Measurements from ENCODE around the gene RNF112.
A peak's percentile ranks its signal among the peaks of the same experiment; 100 is the strongest.

Gene RNF112

DNA sequence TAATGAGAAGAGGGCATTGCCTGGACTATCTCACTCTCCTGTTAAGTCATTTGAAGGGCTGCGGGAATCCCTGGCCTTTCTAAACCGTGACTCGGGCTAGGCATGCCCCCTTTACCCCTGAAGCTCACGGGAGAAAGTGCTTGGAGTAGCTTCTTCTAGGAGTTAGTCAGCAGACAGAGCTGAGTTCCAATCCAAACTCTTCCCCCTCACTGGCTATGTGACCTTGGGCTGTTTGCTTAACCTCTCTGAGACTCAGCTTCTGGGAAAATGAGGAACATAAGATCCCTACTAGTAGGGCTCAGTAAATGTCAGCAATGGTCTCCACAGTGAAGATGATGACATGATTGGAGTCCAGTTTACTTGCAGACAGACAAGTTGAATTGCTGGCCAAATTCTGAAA is 42.8 kb upstream of the RNF112 start:
- Mint-ChIP-seq H3K27ac (no peak overlapping the region), H3K4me1 (peaks cover 44% of the 10 kb centered on the region), H3K9me3 (no peaks in the 10 kb centered on the region), H3K4me3 (no peak overlapping the region), H3K27me3 (ENCODE audit: low read depth, poor library complexity) (no peaks in the 10 kb centered on the region), H3K36me3 (ENCODE audit: low read depth) (no peaks in the 10 kb centered on the region)
- DNase-seq: no peak
- TF ChIP-seq, protein P1, sequence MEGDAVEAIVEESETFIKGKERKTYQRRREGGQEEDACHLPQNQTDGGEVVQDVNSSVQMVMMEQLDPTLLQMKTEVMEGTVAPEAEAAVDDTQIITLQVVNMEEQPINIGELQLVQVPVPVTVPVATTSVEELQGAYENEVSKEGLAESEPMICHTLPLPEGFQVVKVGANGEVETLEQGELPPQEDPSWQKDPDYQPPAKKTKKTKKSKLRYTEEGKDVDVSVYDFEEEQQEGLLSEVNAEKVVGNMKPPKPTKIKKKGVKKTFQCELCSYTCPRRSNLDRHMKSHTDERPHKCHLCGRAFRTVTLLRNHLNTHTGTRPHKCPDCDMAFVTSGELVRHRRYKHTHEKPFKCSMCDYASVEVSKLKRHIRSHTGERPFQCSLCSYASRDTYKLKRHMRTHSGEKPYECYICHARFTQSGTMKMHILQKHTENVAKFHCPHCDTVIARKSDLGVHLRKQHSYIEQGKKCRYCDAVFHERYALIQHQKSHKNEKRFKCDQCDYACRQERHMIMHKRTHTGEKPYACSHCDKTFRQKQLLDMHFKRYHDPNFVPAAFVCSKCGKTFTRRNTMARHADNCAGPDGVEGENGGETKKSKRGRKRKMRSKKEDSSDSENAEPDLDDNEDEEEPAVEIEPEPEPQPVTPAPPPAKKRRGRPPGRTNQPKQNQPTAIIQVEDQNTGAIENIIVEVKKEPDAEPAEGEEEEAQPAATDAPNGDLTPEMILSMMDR (IDR thresholded peaks at IDR 0.05): no peak

DNA sequence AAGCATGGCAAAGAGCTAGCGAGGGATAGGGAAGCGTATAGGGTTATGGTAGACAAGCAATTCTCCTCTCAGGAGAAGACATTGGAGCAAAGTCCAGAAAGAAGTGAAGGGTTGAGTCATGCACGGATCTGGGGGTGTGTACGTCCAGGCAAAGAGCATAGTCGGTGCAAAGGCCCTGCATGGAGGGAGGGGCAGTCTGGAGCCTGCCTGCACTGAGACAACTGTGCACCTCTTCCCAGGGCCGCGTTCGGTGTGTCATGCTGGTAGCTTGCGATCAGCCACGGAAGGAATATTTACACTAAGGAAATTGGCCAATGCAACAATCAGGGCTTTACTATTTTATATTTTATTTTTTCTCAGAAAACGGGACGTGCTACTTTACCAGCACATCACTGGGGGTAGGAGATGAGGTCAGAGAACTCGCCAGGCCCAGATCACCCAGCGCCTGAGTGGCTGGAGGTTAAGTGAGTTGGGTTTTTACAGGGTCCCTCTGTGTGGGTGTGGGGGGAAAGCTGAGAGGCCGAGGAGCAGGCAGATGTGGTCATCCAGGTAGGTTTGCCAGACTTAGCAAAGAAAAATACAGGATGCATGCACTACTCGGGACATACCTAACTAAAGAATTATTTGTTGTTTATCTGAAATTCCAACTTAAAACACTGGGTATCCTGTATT is 41.8 kb upstream of the RNF112 start:
- Mint-ChIP-seq H3K36me3 (ENCODE audit: low read depth) (no peaks in the 10 kb centered on the region), H3K4me1 (peaks cover 39% of the 10 kb centered on the region), H3K9me3 (no peaks in the 10 kb centered on the region), H3K27me3 (ENCODE audit: low read depth, poor library complexity) (no peaks in the 10 kb centered on the region), H3K27ac (no peak overlapping the region), H3K4me3 (no peak overlapping the region)
- TF ChIP-seq, protein P1 (IDR thresholded peaks at IDR 0.05): no peak
- DNase-seq: no peak

DNA sequence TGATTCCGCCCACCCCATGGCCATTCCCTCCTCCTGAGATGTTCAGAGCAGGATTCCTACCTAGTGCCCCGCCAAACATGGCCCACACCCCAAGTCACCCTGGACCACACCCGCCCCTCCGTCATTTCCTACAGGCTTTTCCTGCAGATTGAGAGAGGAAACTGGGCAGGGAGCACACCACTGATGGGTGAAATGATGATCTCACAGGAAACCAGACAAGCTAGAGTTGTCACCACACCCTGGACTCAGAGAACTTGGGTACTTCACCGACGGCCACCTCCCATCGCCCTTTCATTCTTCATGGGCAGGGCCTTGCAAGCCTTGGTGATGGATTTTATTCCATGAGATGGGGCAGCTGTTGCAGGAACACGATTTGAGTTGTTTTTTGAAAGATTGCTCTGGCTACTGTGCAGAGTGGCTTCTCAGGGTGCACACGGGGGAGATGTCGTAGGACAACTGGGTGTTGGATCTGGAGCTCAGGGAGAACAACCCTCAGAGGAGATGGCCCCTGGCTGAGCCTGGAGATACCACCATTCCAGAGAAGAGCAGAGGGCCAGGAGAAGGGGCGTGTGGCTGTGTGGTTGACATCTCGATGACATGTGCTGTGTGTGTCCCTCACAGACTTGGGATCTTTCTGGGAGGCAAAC is 41.1 kb upstream of the RNF112 start:
- peaks cover 32% of the 10 kb centered on the region for H3K4me1 Mint-ChIP-seq
- no peaks in the 10 kb centered on the region for H3K36me3 Mint-ChIP-seq (ENCODE audit: low read depth)
- H3K27ac Mint-ChIP-seq: no peak overlapping the region
- no peak overlapping the region for H3K4me3 Mint-ChIP-seq
- no peaks in the 10 kb centered on the region for H3K9me3 Mint-ChIP-seq
- TF ChIP-seq, protein P1 (IDR thresholded peaks at IDR 0.05): no peak
- no peak for DNase-seq
- no peaks in the 10 kb centered on the region for H3K27me3 Mint-ChIP-seq (ENCODE audit: low read depth, poor library complexity)

DNA sequence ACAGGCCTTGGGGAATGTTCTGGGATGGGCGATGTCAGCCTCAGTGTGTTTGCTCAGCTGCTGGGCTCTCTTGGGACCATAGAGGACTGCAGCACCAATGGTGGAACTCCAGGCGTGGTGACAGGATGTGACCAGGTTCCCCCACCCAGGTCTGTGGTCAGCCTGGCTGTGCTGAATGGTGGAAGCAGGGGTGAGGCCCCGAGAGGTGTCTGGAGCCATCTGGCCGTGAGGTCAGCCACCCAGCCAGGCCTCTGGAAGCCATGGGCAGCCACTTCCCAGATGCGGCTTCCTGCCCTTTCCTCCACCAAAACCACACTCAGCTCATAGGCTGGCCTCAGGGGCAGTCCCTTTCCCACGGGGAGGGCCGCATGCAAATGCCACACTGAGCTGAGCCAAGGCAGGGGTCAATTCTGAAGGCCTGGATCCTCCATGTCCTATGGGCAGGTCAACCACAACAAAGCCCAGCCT is 40.5 kb upstream of the RNF112 start:
- no peak overlapping the region for H3K4me3 Mint-ChIP-seq

DNA sequence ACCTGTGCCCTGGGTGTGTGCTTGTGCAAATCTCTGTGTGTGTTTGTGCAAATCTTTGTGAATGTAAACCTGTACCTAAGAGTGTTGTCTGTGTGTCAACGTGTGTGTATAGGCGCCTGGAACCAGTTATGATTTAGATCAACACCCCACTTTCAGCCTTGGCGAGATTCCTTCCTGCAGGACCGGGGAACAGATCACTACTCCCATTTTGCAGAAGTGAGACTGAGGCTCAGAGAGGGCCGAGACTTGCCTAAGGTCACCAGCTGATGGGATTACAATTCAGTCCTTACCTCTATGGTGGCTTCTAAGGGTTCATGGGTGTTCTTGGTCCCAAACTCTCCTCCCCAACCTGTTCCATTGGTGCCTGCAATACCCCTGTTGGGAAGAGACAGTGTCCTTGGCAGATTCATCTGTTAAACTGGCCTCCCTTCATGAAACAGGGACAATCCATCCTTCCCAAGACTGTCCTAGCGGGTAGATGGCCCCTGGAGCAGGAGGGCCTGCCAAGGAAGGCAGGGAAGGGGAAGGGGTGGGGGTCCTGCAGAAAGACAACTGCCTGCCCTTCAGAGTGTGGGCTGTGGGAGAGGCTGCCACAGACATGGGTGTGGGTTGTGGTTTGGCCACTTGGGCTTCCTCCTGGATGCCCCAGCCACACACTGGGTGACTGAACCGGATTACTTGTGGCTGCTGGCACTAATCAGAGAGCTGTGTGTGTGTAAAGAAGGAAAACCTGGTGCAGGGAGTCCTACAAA is 39.6 kb upstream of the RNF112 start:
- H3K4me3 Mint-ChIP-seq: no peak overlapping the region
- H3K27me3 Mint-ChIP-seq (ENCODE audit: low read depth, poor library complexity): no peaks in the 10 kb centered on the region
- H3K4me1 Mint-ChIP-seq: peaks cover 29% of the 10 kb centered on the region
- no peak for DNase-seq
- H3K9me3 Mint-ChIP-seq: no peaks in the 10 kb centered on the region
- H3K36me3 Mint-ChIP-seq (ENCODE audit: low read depth): no peaks in the 10 kb centered on the region
- TF ChIP-seq, protein P1 (IDR thresholded peaks at IDR 0.05): no peak
- H3K27ac Mint-ChIP-seq: peak overlapping the region; percentile 68

More for the DNA sequence above, 40.5 kb upstream of the RNF112 start:
- no peak for DNase-seq
- TF ChIP-seq, protein P1 (IDR thresholded peaks at IDR 0.05): no peak
- Mint-ChIP-seq H3K27ac (no peak overlapping the region), H3K27me3 (ENCODE audit: low read depth, poor library complexity) (no peaks in the 10 kb centered on the region), H3K4me1 (peaks cover 29% of the 10 kb centered on the region), H3K9me3 (no peaks in the 10 kb centered on the region), H3K36me3 (ENCODE audit: low read depth) (no peaks in the 10 kb centered on the region)

Data from nephron progenitor cell (in vitro differentiated cells).